Neural cell (in vitro differentiated cells): Measurements from ENCODE around the gene PPP1R8. TPM values are rescaled to one million over a fixed set of nuclear protein-coding genes. Genes with fewer than 3 reads are reported as not detected.
"Not testable (repeated sequence)": the region's sequence is repeated elsewhere in the genome, so short reads cannot be mapped to it uniquely, and the experiment has no call there.

ENCODE experiments used
- H2AFZ ChIP-seq: fragments of 200-600, 300-800 bp; sonication (generic), shearing (Covaris generic); 2 replicates; pipeline ENCODE4 v1.6.0; 2014; ENCODE audit warnings: low read depth, mild to moderate bottlenecking, antibody characterized with exemption, low read length, moderate library complexity
- H3F3A ChIP-seq: fragments of 200-600 bp; shearing (Covaris generic); 2 replicates; pipeline ENCODE4 v1.6.1; 2016; ENCODE audit warnings: mild to moderate bottlenecking, moderate library complexity, mixed read lengths, antibody characterized with exemption, low read length; ENCODE audit not compliant: insufficient read depth, poor library complexity, severe bottlenecking
- H3K27ac ChIP-seq: fragments of 200-600, 300-800 bp; sonication (generic), shearing (Covaris generic); 2 replicates; pipeline ENCODE4 v1.5.1; 2014; ENCODE audit warnings: mild to moderate bottlenecking, low read length, moderate library complexity
- H3K27me3 ChIP-seq: fragments of 300-800, 200-600 bp; sonication (generic), shearing (Covaris generic); 2 replicates; pipeline ENCODE4 v1.6.0; 2014; ENCODE audit warnings: mild to moderate bottlenecking, low read depth, low read length, moderate library complexity; ENCODE audit not compliant: insufficient read depth
- H3K36me3 ChIP-seq: fragments of 300-800, 200-600 bp; sonication (generic), shearing (Covaris generic); 2 replicates; pipeline ENCODE4 v1.5.1; 2014; ENCODE audit warnings: mild to moderate bottlenecking, antibody characterized with exemption, low read length, moderate library complexity; ENCODE audit not compliant: insufficient read depth
- H3K4me2 ChIP-seq: fragments of 300-800, 200-600 bp; sonication (generic), shearing (Covaris generic); 2 replicates; pipeline ENCODE4 v1.6.0; 2014; ENCODE audit warnings: mild to moderate bottlenecking, low read length
- H3K4me3 ChIP-seq: fragments of 300-800, 200-600 bp; sonication (generic), shearing (Covaris generic); 2 replicates; pipeline ENCODE4 v1.5.1; 2014; ENCODE audit warnings: mild to moderate bottlenecking, low read length, moderate library complexity
- H3K79me2 ChIP-seq: fragments of 200-600 bp; shearing (Covaris generic); replicated peaks from 2 replicates; pipeline ENCODE4 v1.6.0; 2014; ENCODE audit warnings: mild to moderate bottlenecking, low read length, moderate library complexity; ENCODE audit not compliant: insufficient read depth
- H3K9ac ChIP-seq: fragments of 300-800, 200-600 bp; sonication (generic), shearing (Covaris generic); 2 replicates; pipeline ENCODE4 v1.6.1; 2016; ENCODE audit warnings: mild to moderate bottlenecking, low read length, mixed read lengths
- H3K9me2 ChIP-seq: fragments of 200-600 bp; shearing (Covaris generic); 2 replicates; pipeline ENCODE4 v1.6.1; 2016; ENCODE audit warnings: mild to moderate bottlenecking, low read length, mixed read lengths; ENCODE audit not compliant: insufficient read depth
- H3K9me3 ChIP-seq: fragments of 200-600, 300-800 bp; sonication (generic), shearing (Covaris generic); 2 replicates; pipeline ENCODE4 v1.6.1; 2016; ENCODE audit warnings: mild to moderate bottlenecking, mixed run types, low read length, moderate library complexity, mixed read lengths
- H4K20me1 ChIP-seq: fragments of 200-600 bp; shearing (Covaris generic); 2 replicates; pipeline ENCODE4 v1.6.1; 2016; ENCODE audit warnings: mild to moderate bottlenecking, mixed run types; ENCODE audit not compliant: insufficient read depth
- EP300 ChIP-seq: fragments of 450-650 bp; conservative IDR thresholded peaks from 2 replicates; pipeline ENCODE4 v1.6.1; 2014; ENCODE audit warnings: antibody characterized with exemption, mild to moderate bottlenecking, moderate library complexity; ENCODE audit not compliant: poor library complexity, severe bottlenecking
- EZH2 ChIP-seq: fragments of 200-600, 300-800 bp; shearing (Covaris generic), sonication (generic); IDR thresholded peaks from 2 replicates; pipeline ENCODE4 v1.6.1; 2014; ENCODE audit warnings: antibody characterized with exemption, low read length, borderline replicate concordance, mild to moderate bottlenecking; ENCODE audit not compliant: insufficient read depth, poor library complexity, severe bottlenecking
- MXI1 ChIP-seq: fragments of 450-650 bp; conservative IDR thresholded peaks from 2 replicates; pipeline ENCODE4 v1.6.1; 2014; ENCODE audit warnings: antibody characterized with exemption, mild to moderate bottlenecking; ENCODE audit not compliant: poor library complexity, severe bottlenecking
- POLR2AphosphoS5 ChIP-seq: IDR thresholded peaks from 2 replicates; pipeline ENCODE4 v1.6.1; 2012
- RAD21 ChIP-seq: fragments of 450-650 bp; conservative IDR thresholded peaks from 2 replicates; pipeline ENCODE4 v1.6.1; 2014; ENCODE audit warnings: antibody characterized with exemption, mild to moderate bottlenecking, moderate library complexity
- SMC3 ChIP-seq: fragments of 450-650 bp; conservative IDR thresholded peaks from 2 replicates; pipeline ENCODE4 v1.6.1; 2014; ENCODE audit warnings: antibody characterized with exemption, mild to moderate bottlenecking, moderate library complexity; ENCODE audit not compliant: poor library complexity
- TAF1 ChIP-seq: IDR thresholded peaks from 2 replicates; pipeline ENCODE4 v1.6.1; 2012; ENCODE audit warnings: low read depth
- polyA plus RNA-seq: library from polyadenylated mRNA; depleted of rRNA; stranded (reverse); fragments of >200 nt; gene quantifications from 2 replicates; pipeline ENCODE4 v1.2.3, GENCODE V29; 2014
- TF ChIP-seq, protein P1 (sequence below): IDR thresholded peaks from 2 replicates; pipeline ENCODE4 v1.6.1; 2012; ENCODE audit warnings: borderline replicate concordance
- TF ChIP-seq, protein P2 (sequence below): fragments of 450-650 bp; IDR thresholded peaks from 2 replicates; pipeline ENCODE4 v1.5.1; 2014; ENCODE audit warnings: antibody characterized with exemption, mild to moderate bottlenecking, moderate library complexity; ENCODE audit not compliant: poor library complexity, severe bottlenecking

The PPP1R8 gene
- polyA plus RNA-seq, 1 donor from 2014 or later: 90.1 TPM

DNA sequence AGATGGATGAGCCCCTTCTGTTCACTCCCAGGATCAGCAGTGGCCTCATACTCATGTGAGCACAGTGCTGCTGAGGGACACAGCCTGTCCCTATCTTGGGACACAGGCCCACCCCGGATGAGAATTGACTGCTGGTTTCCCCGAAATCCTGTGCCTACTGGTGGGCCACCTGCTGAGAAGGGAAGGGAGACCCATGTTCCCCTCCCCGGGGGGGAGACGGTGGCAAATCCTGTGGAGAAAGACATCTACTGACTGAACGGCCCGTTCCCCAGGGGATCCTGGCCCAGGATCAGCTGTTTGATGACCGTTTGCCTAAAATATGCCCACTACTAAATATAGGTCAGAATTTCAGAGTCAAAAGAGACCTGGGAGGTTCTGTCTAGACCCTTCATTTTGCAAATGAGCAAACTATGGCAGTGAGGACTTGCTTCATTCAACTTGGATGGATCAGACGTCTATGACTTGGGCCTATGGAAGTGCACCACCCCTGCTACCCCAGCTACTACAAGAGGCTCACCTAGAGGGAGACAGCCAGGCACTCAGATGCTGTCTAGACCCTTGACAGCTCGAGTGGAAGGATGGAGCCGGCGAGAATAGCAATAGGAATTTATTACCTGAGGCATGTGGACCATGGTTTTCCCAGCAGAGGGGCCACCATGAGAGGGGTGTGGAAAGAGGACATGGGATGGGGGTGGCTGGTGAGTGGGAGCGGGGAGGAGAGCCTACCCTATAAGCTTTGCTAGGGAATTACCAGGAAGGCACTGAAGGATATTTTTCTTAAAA is 26.2 kb downstream of the PPP1R8 start:
- H3K27ac ChIP-seq: no peak overlapping the region
- no peak overlapping the region for H3K4me3 ChIP-seq
- H3K9ac ChIP-seq: no peak overlapping the region
- H3K79me2 ChIP-seq: no peaks in the 10 kb centered on the region
- H3K27me3 ChIP-seq: no peaks in the 10 kb centered on the region
- H3K9me3 ChIP-seq: no peaks in the 10 kb centered on the region
- no peak overlapping the region for H3K4me2 ChIP-seq
- TF ChIP-seq POLR2AphosphoS5 (no peak), EP300 (no peak)
- no peaks in the 10 kb centered on the region for H3F3A ChIP-seq
- H4K20me1 ChIP-seq: no peaks in the 10 kb centered on the region
- no peak overlapping the region for H2AFZ ChIP-seq
- H3K9me2 ChIP-seq: no peaks in the 10 kb centered on the region
- H3K36me3 ChIP-seq: no peaks in the 10 kb centered on the region

DNA sequence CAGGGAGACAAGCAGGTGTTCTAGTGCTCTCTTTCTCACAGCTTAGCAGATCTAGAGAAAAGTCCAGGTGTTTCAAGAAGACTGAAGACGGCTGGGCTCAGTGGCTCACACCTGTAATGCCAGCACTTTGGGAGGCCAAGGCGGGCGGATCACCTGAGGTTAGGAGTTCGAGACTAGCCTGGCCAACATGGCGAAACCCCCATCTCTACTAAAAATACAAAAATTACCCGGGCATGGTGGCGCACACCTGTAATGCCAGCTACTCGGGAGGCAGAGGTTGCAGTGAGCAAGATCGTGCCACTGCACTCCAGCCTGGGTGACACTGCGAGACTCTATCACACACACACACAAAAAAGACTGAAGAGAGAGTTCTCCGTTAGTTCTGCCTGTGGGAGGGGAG is 27.0 kb downstream of the PPP1R8 start:
- H2AFZ ChIP-seq, H4K20me1 ChIP-seq, H3K9ac ChIP-seq, H3K27me3 ChIP-seq, H3K4me2 ChIP-seq, H3K79me2 ChIP-seq, H3K9me2 ChIP-seq, H3K9me3 ChIP-seq, H3K27ac ChIP-seq, H3K4me3 ChIP-seq, H3F3A ChIP-seq, H3K36me3 ChIP-seq: not testable (repeated sequence)

- no peak overlapping the region for H3K4me2 ChIP-seq
- H3K9me2 ChIP-seq: no peaks in the 10 kb centered on the region
- no peaks in the 10 kb centered on the region for H3K9me3 ChIP-seq
- H3K9ac ChIP-seq: no peak overlapping the region
- no peak overlapping the region for H2AFZ ChIP-seq
- TF ChIP-seq, protein P1, sequence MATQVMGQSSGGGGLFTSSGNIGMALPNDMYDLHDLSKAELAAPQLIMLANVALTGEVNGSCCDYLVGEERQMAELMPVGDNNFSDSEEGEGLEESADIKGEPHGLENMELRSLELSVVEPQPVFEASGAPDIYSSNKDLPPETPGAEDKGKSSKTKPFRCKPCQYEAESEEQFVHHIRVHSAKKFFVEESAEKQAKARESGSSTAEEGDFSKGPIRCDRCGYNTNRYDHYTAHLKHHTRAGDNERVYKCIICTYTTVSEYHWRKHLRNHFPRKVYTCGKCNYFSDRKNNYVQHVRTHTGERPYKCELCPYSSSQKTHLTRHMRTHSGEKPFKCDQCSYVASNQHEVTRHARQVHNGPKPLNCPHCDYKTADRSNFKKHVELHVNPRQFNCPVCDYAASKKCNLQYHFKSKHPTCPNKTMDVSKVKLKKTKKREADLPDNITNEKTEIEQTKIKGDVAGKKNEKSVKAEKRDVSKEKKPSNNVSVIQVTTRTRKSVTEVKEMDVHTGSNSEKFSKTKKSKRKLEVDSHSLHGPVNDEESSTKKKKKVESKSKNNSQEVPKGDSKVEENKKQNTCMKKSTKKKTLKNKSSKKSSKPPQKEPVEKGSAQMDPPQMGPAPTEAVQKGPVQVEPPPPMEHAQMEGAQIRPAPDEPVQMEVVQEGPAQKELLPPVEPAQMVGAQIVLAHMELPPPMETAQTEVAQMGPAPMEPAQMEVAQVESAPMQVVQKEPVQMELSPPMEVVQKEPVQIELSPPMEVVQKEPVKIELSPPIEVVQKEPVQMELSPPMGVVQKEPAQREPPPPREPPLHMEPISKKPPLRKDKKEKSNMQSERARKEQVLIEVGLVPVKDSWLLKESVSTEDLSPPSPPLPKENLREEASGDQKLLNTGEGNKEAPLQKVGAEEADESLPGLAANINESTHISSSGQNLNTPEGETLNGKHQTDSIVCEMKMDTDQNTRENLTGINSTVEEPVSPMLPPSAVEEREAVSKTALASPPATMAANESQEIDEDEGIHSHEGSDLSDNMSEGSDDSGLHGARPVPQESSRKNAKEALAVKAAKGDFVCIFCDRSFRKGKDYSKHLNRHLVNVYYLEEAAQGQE: no peak
- TF ChIP-seq RAD21 (peak; percentile 67), EP300 (no peak), TAF1 (no peak), SMC3 (peak; percentile 54), MXI1 (no peak), EZH2 (no peak), POLR2AphosphoS5 (no peak)
- TF ChIP-seq, protein P2, sequence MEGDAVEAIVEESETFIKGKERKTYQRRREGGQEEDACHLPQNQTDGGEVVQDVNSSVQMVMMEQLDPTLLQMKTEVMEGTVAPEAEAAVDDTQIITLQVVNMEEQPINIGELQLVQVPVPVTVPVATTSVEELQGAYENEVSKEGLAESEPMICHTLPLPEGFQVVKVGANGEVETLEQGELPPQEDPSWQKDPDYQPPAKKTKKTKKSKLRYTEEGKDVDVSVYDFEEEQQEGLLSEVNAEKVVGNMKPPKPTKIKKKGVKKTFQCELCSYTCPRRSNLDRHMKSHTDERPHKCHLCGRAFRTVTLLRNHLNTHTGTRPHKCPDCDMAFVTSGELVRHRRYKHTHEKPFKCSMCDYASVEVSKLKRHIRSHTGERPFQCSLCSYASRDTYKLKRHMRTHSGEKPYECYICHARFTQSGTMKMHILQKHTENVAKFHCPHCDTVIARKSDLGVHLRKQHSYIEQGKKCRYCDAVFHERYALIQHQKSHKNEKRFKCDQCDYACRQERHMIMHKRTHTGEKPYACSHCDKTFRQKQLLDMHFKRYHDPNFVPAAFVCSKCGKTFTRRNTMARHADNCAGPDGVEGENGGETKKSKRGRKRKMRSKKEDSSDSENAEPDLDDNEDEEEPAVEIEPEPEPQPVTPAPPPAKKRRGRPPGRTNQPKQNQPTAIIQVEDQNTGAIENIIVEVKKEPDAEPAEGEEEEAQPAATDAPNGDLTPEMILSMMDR: peak; percentile 64
- H3K79me2 ChIP-seq: no peaks in the 10 kb centered on the region
- no peaks in the 10 kb centered on the region for H3F3A ChIP-seq
- H3K36me3 ChIP-seq: no peaks in the 10 kb centered on the region
- H4K20me1 ChIP-seq: no peaks in the 10 kb centered on the region
- no peak overlapping the region for H3K4me3 ChIP-seq
- H3K27ac ChIP-seq: no peak overlapping the region
- no peaks in the 10 kb centered on the region for H3K27me3 ChIP-seq
Observed at GRCh38 chr1:27858072-27858948, 27.7 kb downstream of the PPP1R8 start.
